GM21529 (cell line): ENCODE results near the gene ARL4A.
A peak's percentile ranks its signal among the peaks of the same experiment; 100 is the strongest.
"Not testable (repeated sequence)": the region's sequence is repeated elsewhere in the genome, so short reads cannot be mapped to it uniquely, and the experiment has no call there.

ENCODE experiments used
- ATAC-seq: cut with Tn5 transposase; IDR thresholded peaks from one replicate; pipeline ENCODE4 v1.9.1; 2021; ENCODE audit not compliant: unreplicated experiment

Gene ARL4A, protein sequence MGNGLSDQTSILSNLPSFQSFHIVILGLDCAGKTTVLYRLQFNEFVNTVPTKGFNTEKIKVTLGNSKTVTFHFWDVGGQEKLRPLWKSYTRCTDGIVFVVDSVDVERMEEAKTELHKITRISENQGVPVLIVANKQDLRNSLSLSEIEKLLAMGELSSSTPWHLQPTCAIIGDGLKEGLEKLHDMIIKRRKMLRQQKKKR

DNA sequence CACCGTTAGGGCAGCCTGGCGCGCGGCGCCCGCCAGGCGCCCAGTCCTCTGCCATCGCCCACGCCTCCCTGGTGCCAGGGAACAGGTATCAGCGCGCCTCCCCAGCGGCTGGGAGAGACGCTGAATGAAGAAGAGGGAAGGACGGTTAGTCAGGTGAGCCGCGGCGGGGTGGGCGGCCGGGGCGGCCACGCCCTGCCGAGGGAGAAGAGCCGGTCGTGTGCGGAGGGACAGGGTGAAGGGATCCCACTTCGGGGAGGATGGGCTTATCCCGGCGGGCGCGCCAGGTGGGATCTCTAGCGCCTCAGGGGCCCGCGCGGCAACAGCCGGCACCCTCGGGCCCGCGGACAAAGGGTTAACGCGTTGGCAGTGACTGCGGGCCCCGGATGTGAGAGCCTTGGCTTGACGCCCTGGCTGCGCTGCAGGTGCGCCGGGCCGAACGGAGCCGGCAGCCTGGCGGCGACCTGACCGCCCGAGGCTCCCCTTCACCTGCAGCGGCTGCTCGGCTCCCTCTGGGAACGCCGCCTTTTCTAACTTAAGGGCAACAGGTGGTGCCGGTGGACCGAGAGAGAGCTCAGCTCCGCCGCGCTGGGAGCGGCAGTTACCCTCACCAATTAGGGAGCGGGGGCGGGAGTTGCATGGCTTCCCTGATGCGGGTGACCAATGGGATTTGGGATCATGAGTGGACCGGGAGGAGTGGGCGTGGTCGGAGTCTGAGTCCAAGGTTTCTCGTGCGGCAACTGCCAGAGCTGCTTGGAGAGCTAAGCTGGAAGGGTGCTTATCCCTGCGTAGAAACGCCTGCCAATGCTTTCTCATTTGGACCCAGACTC lies at the start of gene ARL4A:
ARL4A (plus strand) TSS at position 743 of the 827 bp plus-strand sequence. CDS start 622 bp downstream, outside the sequence.
- ATAC-seq, result peak; percentile 88

DNA sequence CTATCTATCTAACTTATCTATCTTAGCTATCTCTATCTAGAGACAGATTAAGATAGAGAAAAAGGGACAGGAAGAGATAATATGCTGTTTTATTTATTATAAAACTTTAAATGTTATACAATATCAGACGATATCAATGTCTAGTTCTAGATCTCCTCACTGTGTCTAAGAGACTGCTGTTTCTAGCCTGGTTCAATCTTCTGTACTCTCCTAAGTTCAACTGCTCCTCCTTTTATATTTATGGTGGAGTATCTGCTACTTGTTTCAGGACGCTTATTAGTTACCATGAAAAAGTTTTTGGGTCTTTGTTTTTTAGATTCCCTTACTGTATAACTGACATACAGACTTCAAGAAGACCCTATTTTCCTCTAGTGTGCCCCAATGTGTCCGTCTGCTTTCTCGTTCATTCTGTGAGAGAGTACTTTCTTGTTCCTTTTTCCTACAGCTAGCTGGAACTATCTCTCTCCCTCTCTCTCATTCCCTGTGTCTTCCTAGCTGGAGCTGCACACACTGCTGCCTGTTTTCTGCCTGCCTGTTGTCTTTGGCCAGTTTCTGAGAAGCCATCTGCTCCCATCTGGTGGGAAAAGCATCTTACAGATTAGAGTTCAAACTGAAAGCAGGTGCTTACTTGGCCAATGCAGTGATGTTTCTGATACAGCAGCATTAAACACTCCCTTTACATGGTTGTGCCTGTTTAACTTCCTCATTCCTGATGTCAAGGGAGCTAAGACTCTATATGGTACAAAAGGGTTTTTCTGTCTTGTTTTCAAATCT lies 49.4 kb upstream of the ARL4A start:
- no peak for ATAC-seq

DNA sequence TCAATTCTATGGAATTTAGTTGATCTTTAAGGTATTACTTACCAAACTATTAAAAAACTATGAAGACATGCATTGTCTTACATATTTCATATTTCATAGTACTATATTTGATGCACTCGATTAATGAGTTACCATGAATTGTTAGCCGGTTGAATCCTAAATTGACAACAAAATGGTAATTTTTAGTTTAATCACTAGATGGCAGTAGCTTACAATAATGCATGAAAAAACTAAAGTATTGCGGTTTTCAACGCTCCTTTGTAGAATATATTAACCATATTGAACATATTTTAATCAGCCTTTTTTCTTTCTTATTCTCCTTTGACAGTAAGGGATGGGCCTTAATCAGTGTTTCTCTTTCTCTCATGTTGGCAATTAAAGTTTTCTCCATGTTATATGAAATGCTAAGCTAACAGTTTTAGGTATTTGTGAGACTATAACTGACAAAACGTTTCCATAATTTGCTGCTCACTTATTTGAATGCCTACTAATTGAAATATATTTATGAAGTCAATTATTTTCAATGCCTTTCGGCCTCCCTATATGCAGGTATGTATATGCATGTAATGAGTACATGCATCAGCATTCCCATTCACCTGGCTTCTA lies 48.5 kb upstream of the ARL4A start:
- peak; percentile 34 for ATAC-seq

DNA sequence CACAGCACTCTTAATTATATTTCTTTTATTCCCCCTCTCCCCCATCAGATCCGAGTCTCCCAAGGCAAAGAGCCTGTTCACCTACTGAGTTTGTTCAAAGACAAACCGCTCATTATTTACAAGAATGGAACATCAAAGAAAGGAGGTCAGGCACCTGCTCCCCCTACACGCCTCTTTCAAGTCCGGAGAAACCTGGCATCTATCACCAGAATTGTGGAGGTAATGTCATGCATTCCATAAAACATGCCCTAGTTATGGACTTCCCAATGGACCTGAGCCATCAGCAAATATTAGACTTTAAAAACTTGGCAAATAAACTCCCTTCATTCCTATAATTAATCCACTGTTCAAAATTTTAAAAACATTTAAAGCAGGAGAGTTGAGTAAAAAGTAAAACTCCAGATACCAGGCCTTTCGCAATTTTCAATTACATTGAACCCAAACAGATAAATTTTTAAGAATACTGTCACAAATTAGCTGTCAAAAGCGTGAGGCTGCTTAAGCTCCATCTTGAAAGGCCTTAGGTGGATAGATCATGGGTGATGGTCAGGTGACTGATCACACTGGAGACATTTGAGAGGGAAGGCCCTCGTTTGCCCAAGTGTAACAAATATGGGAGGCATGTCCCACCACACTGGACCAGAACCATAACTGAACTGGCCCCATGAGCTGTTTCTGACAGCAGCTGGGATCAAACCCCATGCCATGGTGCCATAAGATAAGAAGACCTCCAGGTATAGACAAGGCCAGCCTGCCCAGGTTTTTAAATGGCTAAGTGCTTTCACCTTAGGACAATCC lies 46.9 kb upstream of the ARL4A start:
- no peak for ATAC-seq

DNA sequence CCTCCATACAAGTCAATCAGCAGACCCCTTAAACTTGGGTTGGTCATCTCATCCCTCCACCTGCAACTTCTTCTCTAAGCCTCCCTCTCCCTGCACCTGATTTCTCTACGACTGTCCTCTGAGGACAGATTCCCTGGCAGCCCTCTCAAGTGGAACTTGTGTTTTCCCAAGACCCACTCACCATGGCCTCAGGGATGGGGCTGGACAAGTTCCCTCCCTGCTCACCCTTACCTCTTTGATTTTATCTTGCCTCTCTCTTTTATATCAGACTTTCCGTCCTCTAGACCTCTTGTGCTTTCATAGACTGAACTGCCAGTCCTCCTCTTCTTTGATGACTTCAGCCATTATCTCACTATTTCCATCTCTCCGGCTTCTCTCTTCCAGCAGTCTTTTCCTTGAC lies 46.2 kb upstream of the ARL4A start:
- no peak for ATAC-seq

DNA sequence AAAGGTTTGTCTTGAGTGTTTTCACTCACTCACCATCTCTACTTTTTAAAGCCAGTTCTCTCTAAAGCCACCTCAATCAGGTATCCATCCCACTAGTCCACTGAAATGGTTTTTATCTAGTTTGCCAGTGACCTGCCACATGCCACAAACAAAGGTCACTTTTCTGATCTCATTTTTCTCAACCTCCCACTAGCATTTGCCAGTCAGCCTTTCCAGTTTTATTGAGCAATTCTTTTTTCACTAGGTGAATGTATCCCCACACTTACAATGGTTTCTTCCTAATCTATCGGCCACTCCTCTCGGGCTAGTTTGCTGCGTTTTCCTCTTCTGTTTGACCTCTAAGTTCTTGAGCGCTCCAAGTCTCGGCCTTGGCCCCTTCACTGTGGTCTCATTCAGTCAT lies 44.9 kb upstream of the ARL4A start:
- ATAC-seq, result no peak

DNA sequence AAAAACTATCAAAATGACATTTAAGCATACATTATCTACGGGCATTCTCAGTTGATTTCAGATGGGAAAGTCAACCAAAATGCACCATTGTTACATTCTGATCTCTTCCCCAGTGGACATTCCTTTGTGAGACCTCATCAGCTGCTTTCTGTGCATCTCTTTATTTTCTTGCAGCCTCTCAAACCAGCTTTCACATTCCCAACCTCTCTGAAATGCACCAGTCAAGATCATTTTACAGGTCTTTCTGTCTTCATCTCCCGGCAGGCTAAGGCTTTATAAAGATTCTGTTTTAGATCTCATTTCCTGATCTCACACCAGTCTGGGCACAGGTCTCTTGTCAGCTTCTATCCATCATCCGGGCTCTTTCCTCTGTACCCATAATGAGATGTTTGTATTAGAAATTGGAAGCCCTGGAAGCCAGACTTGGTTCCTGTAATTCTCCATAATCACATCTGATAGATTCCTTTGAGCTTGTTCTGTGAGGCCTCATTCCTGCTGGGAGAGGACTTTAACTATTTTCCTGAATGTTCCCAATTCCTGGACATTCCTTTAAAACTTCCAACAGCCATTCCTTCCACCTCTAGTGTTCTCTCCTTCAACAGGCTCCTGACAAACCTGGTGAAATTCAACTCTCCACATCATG lies 44.3 kb upstream of the ARL4A start:
- ATAC-seq, result no peak

DNA sequence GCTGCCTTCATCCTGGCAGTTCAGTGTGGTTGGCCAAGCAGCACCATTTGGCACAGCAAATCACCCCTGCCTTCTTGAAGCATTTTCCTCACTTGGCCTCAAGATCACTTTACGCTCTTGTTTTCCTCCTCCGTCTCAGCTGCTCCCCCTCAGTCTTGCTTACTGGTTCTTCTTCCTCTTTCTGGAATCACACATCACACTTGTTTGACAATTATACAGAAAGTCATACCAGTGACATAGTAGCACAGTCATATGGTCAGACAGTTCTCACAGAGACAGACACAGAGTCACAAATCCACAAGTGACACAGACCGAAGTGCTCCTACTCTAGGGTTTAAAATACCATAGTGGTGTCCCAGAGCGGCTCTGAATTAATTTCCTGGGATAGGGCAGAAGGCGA lies 43.8 kb upstream of the ARL4A start:
- ATAC-seq, result no peak

DNA sequence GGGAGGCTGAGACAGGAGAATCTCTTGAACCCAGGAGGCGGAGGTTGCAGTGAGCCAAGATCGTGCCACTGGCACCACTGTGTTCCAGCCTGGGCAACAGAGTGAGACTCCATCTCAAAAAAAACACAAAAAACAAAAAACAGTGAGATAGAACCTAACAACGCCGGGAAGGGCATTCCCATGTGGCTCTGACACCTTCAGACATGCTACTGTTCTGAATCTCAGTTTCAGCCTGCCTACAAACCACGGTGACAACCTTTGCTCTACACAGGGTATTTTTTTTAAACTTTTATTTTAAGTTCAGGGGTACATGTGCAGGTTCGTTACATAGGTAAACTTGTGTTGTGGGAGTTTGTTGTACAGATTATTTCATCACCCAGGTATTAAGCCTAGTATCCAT lies 42.2 kb upstream of the ARL4A start:
- not testable (repeated sequence) for ATAC-seq

DNA sequence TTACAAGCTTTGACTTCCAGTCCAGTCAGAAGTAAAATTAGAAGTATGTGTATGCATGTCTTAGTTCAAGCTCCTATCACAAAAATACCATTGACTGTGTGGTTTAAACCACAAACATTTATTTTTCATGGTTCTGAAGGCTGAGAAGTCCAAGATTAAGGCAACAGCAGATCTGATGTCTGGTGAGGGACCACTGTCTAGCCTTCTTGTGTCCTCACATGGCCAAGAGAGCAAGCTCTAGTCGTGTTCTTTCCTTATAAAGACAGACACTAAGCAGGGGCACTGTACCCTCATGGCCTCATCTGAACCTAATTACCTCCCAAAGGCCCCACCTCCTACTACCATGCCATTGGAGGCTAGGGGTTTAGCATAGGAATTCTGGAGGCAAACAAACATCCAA lies 41.3 kb upstream of the ARL4A start:
- no peak for ATAC-seq

DNA sequence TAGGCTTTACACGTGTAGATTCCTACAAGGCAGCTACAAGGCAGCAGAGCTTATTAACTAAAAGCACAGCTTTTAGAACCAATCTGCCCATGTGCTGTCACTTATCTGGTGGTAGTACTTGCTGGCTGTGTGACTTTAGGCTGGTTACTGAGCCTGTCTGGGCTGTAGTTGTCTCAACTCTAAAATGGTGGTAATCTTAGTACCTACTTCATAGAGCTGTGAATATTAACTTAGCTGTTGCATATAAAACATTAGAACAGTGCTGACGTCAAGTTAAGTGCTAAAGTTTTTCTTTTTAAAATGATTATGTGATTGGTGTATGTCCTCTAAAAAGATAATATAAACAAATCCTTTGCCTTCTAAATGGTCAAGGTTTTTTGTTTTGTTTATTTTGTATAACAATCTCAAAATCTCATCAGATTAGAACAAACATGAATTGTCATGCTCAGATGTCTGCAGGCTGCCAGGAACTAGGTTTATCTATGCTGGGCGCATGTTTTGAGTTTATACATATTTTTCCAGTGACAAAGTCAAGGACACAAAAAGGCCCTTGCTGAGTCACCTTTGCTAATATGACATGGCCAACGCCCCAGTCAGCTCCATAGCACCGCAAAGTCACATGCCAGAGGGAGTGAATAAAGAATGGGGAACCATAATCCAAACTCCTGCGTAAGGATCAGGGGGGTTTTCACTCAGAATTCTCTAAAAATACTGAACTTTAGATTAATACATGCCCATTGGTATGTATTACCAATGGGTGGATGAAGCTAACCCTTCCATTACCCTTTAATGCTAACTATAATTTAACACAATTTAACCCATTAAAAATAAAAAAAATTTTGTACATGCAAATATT lies 39.8 kb upstream of the ARL4A start:
- ATAC-seq, result no peak

DNA sequence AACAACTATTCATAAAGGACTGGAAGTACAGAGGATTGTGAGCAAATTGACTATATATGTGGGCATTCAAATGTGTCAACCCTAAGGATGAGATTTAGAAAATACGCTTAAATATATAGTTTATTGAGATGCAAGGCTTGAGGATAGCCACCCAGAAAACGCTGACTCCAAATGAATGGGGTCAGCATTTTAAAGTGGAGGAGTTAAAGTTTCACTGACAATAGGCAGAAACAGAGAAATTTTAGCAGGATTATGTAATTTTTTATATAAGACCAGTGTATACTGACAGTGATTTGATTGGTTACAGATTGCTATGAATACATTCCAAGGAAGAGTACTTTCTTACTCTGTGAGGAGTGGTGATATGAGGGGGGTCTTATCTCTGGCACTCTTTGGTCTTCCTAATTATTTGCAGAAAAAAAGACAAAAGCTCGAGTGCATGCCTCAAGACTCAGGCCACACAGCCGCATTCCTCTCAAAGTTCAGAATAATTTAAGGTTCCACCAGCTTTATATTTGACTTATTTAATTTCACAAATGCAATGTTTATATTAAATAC lies 38.6 kb upstream of the ARL4A start:
- no peak for ATAC-seq

DNA sequence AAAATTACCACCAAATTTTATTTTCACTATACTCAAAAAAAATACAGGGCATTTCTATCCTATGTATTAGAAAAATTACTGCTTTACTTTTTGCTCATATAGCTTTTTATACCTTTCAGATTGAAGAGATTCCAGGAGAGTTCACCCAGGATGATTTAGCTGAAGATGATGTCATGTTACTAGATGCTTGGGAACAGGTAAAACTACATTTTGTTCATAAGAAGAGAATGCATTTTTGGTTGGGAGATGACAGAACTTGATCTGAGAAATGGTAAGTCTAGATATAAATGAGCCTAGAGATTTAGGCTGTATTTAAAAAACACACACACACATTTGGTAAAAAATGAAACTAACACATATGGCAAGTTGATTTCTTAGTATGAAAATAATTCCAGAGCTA lies 38.1 kb upstream of the ARL4A start:
- no peak for ATAC-seq

DNA sequence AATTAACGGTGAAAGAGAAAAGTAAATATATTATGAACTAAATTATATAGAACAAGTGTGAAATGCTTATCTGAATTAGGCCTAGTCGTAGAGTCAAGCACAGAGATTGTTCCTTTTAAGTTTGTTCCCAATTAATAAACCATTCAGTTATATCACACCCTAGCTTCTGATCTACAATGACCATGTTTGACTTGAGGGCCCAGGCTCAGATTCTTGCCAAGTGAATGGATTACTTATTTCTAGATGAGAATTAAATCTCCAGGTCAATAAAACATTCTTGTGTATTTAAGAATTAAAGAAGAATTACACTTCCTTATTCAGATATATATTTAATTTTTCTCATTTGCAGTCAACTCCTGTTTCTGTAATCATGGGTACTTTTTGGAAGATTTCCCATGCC lies 37.4 kb upstream of the ARL4A start:
- no peak for ATAC-seq

DNA sequence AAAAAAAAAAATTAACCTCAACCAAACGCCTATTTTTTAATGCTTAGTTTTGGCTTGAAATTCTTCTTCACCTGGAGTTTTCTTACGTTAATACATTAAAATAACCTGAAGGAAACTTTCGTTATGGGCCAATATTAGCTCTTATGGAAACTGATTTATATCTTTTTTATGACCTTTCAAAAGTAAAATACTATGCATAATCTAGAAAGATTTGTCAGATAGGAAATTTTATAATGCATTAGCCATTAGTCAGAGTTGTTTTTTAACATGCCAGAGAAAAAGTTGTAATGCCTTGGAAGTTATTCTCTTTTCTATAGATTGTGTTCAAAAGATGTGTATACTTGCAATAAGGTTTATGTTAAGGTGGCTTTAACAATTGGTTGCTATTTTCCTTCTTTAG lies 34.3 kb upstream of the ARL4A start:
- no peak for ATAC-seq

DNA sequence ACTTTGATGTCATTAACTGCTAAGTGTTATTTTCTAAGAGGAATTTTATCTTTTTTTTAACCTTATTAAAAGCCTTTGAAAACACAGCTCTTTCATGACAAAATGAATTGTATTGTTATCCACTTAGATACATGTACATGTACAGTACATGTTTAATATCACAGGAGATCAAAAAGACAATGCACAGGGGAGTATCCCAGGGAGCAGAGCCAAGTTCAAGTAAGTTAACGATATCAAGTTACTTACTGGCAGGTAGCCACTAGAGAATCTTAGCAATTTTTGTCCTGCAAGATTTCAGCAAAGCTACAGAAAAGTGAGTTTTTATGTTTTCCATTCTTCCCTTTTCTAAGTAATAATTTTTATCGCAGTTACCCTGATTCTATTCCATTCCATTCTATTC lies 33.9 kb upstream of the ARL4A start:
- ATAC-seq, result no peak

DNA sequence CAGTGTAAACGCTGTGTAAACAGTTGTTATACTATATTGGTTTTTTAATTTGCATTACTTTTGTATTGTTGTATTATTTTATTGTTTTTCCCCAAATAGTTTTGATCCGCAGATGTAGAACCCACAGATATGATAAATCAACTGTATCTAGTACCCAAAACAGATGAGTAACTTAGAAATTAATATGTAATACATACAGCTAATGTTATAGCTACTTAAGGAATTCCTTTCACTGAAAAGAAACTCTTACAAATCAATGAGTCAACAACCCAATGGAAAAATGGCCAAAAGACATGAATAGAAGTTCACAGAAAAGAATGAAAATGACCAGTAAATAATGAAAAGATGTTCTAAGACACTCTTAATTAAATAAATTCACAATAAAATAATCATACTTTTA lies 32.3 kb upstream of the ARL4A start:
- no peak for ATAC-seq

DNA sequence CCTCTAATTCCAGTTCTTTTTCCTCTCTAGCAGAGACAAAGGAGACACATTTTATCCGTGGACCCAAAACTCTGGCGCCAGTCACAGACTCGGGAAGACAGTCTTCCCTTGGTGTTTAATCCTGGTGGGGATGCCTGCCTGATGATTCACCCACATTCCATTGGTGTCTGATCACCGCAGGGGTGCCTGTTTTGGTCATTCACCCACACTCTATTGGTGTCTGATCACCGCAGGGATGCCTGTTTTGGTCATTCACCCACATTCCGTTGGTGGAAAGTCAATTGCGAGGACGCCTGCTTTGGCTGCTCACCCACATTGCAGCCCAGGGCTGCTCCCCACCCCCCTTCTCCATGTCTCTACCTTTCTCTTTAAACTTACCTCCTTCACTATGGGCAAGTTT lies 27.0 kb upstream of the ARL4A start:
- not testable (repeated sequence) for ATAC-seq

DNA sequence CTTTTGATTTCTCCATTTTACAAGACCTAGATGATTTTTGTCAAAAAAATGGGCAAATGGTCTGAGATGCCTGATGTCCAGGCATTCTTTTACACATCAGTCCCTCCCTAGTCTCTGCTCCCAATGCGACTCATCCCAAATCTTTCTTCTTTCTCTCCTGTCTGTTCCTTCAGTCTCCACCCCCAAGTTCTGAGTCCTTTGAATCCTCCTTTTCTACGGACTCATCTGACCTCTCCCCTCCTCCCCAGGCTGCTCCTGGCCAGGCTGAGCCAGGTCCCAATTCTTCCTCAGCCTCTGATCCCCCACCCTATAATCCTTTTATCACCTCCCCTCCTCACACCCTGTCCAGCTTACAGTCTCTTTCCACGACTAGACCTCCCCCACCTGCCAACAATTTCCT lies 26.4 kb upstream of the ARL4A start:
- not testable (repeated sequence) for ATAC-seq
